CD14-positive monocyte (primary cell): ENCODE data around the gene MPDU1. TPM values are rescaled to one million over a fixed set of nuclear protein-coding genes. Genes with fewer than 3 reads are reported as not detected.

Source experiments
- DNase-seq, 3 donors: peaks; one replicate each; pipeline ENCODE4 v3.0.0-alpha.2; 2011 to 2022
- H2AFZ ChIP-seq: 2 replicates; pipeline ENCODE4 v1.6.0; 2012; ENCODE audit warnings: mild to moderate bottlenecking, low read depth, low read length, inconsistent platforms; ENCODE audit not compliant: insufficient read depth, poor library complexity, severe bottlenecking
- H3K27ac ChIP-seq, 2 donors: 1 replicate in 1 of 2; 2 replicates in 1 of 2; pipeline ENCODE4 v1.5.1; 2012 to 2013; ENCODE audit warnings: low read length in 2 of 2, control low read depth in 1 of 2, inconsistent platforms in 1 of 2, low read depth in 1 of 2, mild to moderate bottlenecking in 1 of 2
- H3K27me3 ChIP-seq, 2 donors: one replicate each; pipeline versions ENCODE4 v1.6.0 to v1.6.1; 2011 to 2013; ENCODE audit warnings: low read length in 2 of 2; ENCODE audit not compliant: control insufficient read depth in 2 of 2, insufficient read depth in 2 of 2
- H3K36me3 ChIP-seq, 2 donors: replicated peaks in 1 of 2; 1 replicate in 1 of 2; 2 replicates in 1 of 2; pipeline versions ENCODE4 v1.5.1 to v1.6.1; 2012 to 2013; ENCODE audit warnings: low read length in 2 of 2, control low read depth in 1 of 2, inconsistent platforms in 1 of 2, mild to moderate bottlenecking in 1 of 2; ENCODE audit not compliant: insufficient read depth in 2 of 2, control insufficient read depth in 1 of 2
- H3K4me1 ChIP-seq, 2 donors: 1 replicate in 1 of 2; 2 replicates in 1 of 2; pipeline versions ENCODE4 v1.5.1 to v1.6.1; 2012 to 2013; ENCODE audit warnings: low read length in 2 of 2, control low read depth in 1 of 2, inconsistent platforms in 1 of 2, mild to moderate bottlenecking in 1 of 2, moderate library complexity in 1 of 2; ENCODE audit not compliant: insufficient read depth in 2 of 2, control insufficient read depth in 1 of 2
- H3K4me2 ChIP-seq: replicated peaks from 2 replicates; pipeline ENCODE3; 2012; ENCODE audit warnings: low read length, moderate library complexity, mild to moderate bottlenecking; ENCODE audit not compliant: poor library complexity, severe bottlenecking; ENCODE audit errors: extremely low read depth
- H3K4me3 ChIP-seq, 3 experiments: fragments of 200-600 bp in 1 of 3; sonication (generic) in 1 of 3; replicated peaks in 1 of 3; 1 replicate in 2 of 3; 2 replicates in 1 of 3; pipeline ENCODE4 v1.5.1; 2011 to 2013; ENCODE audit warnings: low read length in 3 of 3, mild to moderate bottlenecking in 3 of 3, control low read depth in 2 of 3, low read depth in 2 of 3, inconsistent platforms in 1 of 3, moderate library complexity in 1 of 3
- H3K79me2 ChIP-seq: 2 replicates; pipeline ENCODE4 v1.6.0; 2012; ENCODE audit warnings: mild to moderate bottlenecking, control low read depth, inconsistent platforms, low read length, moderate library complexity; ENCODE audit not compliant: insufficient read depth
- H3K9ac ChIP-seq: 2 replicates; pipeline ENCODE4 v1.6.0; 2017; ENCODE audit warnings: low read length, mild to moderate bottlenecking; ENCODE audit not compliant: insufficient read depth, poor library complexity, severe bottlenecking
- H3K9me3 ChIP-seq, 2 donors: replicated peaks in 1 of 2; 1 replicate in 1 of 2; 2 replicates in 1 of 2; pipeline versions ENCODE4 v1.5.1 to v1.6.1; 2012 to 2013; ENCODE audit warnings: low read length in 2 of 2, control low read depth in 1 of 2; ENCODE audit not compliant: control insufficient read depth in 1 of 2, insufficient read depth in 1 of 2
- H4K20me1 ChIP-seq: 2 replicates; pipeline ENCODE4 v1.6.0; 2012; ENCODE audit warnings: mild to moderate bottlenecking, low read length, control low read depth, moderate library complexity; ENCODE audit not compliant: insufficient read depth
- H3K27ac Mint-ChIP-seq, 7 donors: one replicate each; pipeline ENCODE4 v1.8.0; 2020; ENCODE audit warnings: mild to moderate bottlenecking in 7 of 7, mixed read lengths in 7 of 7, moderate library complexity in 6 of 7, inconsistent platforms in 2 of 7
- H3K27me3 Mint-ChIP-seq, 3 donors: one replicate each; pipeline ENCODE4 v1.8.0; 2021 to 2022; ENCODE audit warnings: low read depth in 3 of 3, mild to moderate bottlenecking in 3 of 3, mixed read lengths in 3 of 3, moderate library complexity in 3 of 3, inconsistent platforms in 1 of 3
- H3K36me3 Mint-ChIP-seq, 2 donors: one replicate each; pipeline ENCODE4 v1.8.0; 2020; ENCODE audit warnings: mixed read lengths in 2 of 2, inconsistent platforms in 1 of 2, mild to moderate bottlenecking in 1 of 2
- H3K4me1 Mint-ChIP-seq: one replicate; pipeline ENCODE4 v1.8.0; 2020; ENCODE audit warnings: mild to moderate bottlenecking, mixed read lengths
- H3K4me3 Mint-ChIP-seq, 2 donors: one replicate each; pipeline ENCODE4 v1.8.0; 2020; ENCODE audit warnings: mild to moderate bottlenecking in 2 of 2, mixed read lengths in 2 of 2, moderate library complexity in 1 of 2
- H3K9me3 Mint-ChIP-seq, 7 donors: one replicate each; pipeline ENCODE4 v1.8.0; 2020 to 2022; ENCODE audit warnings: mixed read lengths in 7 of 7, mild to moderate bottlenecking in 6 of 7, moderate library complexity in 6 of 7, inconsistent platforms in 2 of 7
- CTCF ChIP-seq: fragments of 200-600 bp; IDR thresholded peaks from one replicate; pipeline ENCODE4 v1.8.0; 2022; ENCODE audit warnings: antibody characterized with exemption, mild to moderate bottlenecking
- WGBS: methylation state at CpG from one replicate; pipeline ENCODE4 v1.1.5; 2013; ENCODE audit warnings: missing lambda C conversion rate; ENCODE audit not compliant: insufficient coverage; 5-methylcytosine and 5-hydroxymethylcytosine counted together
- intact Hi-C, 2 donors: fragments of 100-400 bp; cut with micrococcal nuclease; formaldehyde crosslinking; loops; one replicate each; pipeline versions ENCODE4 v1.15.0 to v1.15.1; 2023
- polyA plus RNA-seq, 3 donors: library from polyadenylated mRNA; depleted of rRNA in 1 of 3; unstranded in 2 of 3; stranded (reverse) in 1 of 3; fragments of 300-500 nt in 2 of 3; fragments of >200 nt in 1 of 3; fragmentation: Illumina TruSeq in 2 of 3; gene quantifications; 1 replicate in 2 of 3; 2 replicates in 1 of 3; pipeline ENCODE4 v1.2.3, GENCODE V29; 2012 to 2021

MPDU1 gene
- polyA plus RNA-seq, 3 donors = 100 to 107 (median 103) TPM

GRCh38 chr17:7551396-7551795, 32.3 kb upstream of the MPDU1 start:
- DNase-seq = no peak
- Mint-ChIP-seq H3K4me1 (peaks cover 71% of the 10 kb centered on the region), H3K9me3 (no peaks in the 10 kb centered on the region), H3K36me3 (peaks cover 32 to 37% of the 10 kb centered on the region in 2 donors), H3K4me3 (no peak overlapping the region), H3K27ac (peak overlapping the region; percentile 8 to 96 (median 86)), H3K27me3 (peaks cover 5 to 9% (median 9%) of the 10 kb centered on the region in 3 donors)
- H2AFZ ChIP-seq = no peak overlapping the region
- WGBS = 100% methylated on average over 1 of the region's 4 CpGs
- H3K9ac ChIP-seq = no peak overlapping the region
- intact Hi-C loops = no loop called here
- no peaks in the 10 kb centered on the region for H3K36me3 ChIP-seq
- peak overlapping the region; percentile 74 to 90 for H3K27ac ChIP-seq
- H3K4me2 ChIP-seq = no peak overlapping the region
- TF ChIP-seq CTCF = no peak
- H3K79me2 ChIP-seq = peaks cover 44% of the 10 kb centered on the region
- H4K20me1 ChIP-seq = no peaks in the 10 kb centered on the region
- H3K27me3 ChIP-seq = no peaks in the 10 kb centered on the region
- peaks cover 71 to 75% of the 10 kb centered on the region in 2 donors for H3K4me1 ChIP-seq
- peak overlapping the region in 1 of 3 experiments; percentile 19 for H3K4me3 ChIP-seq
- no peaks in the 10 kb centered on the region for H3K9me3 ChIP-seq

- H3K79me2 ChIP-seq = peaks cover 47% of the 10 kb centered on the region
- peaks cover 81% of the 10 kb centered on the region for H3K4me1 Mint-ChIP-seq
- TF ChIP-seq CTCF = no peak
- H3K27ac ChIP-seq = peak overlapping the region; percentile 74 to 90
- H4K20me1 ChIP-seq = no peaks in the 10 kb centered on the region
- peak; percentile 79 to 82 (median 81) for DNase-seq
- H3K4me1 ChIP-seq = peaks cover 83 to 88% of the 10 kb centered on the region in 2 donors
- H2AFZ ChIP-seq = peak overlapping the region; percentile 23
- WGBS = 1% methylated on average over 6 of the region's 6 CpGs
- H3K4me2 ChIP-seq = peak overlapping the region; percentile 60
- H3K9me3 ChIP-seq = no peaks in the 10 kb centered on the region
- H3K27ac Mint-ChIP-seq = peak overlapping the region; percentile 83 to 96 (median 94)
- H3K36me3 Mint-ChIP-seq = peaks cover 35 to 40% of the 10 kb centered on the region in 2 donors
- peaks cover 3 to 7% (median 6%) of the 10 kb centered on the region in 3 donors for H3K27me3 Mint-ChIP-seq
- no peaks in the 10 kb centered on the region for H3K36me3 ChIP-seq
- peak overlapping the region in 1 of 3 experiments; percentile 62 for H3K4me3 ChIP-seq
- H3K4me3 Mint-ChIP-seq = peak overlapping the region; percentile 42 to 83
- H3K9me3 Mint-ChIP-seq = no peaks in the 10 kb centered on the region
- peak overlapping the region; percentile 54 for H3K9ac ChIP-seq
- intact Hi-C loops = no loop called here
- no peaks in the 10 kb centered on the region for H3K27me3 ChIP-seq
These were observed 31.0 kb upstream of the MPDU1 start for GRCh38 chr17:7552621-7553051.
